Measurements from ENCODE around the gene NEK10.
A peak's percentile ranks its signal among the peaks of the same experiment; 100 is the strongest.
"Not testable (repeated sequence)": the region's sequence is repeated elsewhere in the genome, so short reads cannot be mapped to it uniquely, and the experiment has no call there.

The NEK10 gene

GRCh38 chr3:27340534-27340933 lies 28.6 kb downstream of the NEK10 start:
- H3K27ac ChIP-seq, result no peak overlapping the region
- no peaks in the 10 kb centered on the region for H3K4me1 ChIP-seq
- H3K4me3 ChIP-seq, result no peak overlapping the region
- intact Hi-C loops (cut with DNase I; ENCODE audit: low total_unique reads), result no loop called here
- H3K9me3 ChIP-seq, result no peaks in the 10 kb centered on the region
- no peak for DNase-seq
- H3K27me3 ChIP-seq, result no peaks in the 10 kb centered on the region
- TF ChIP-seq CTCF (IDR thresholded peaks at IDR 0.05), result no peak
- no peaks in the 10 kb centered on the region for H3K36me3 ChIP-seq

- intact Hi-C loops (cut with DNase I; ENCODE audit: low total_unique reads), result no loop called here
- Histone ChIP-seq H3K4me1 (no peaks in the 10 kb centered on the region), H3K36me3 (no peaks in the 10 kb centered on the region), H3K9me3 (no peaks in the 10 kb centered on the region), H3K4me3 (no peak overlapping the region), H3K27me3 (no peaks in the 10 kb centered on the region), H3K27ac (no peak overlapping the region)
- TF ChIP-seq CTCF (IDR thresholded peaks at IDR 0.05), result no peak
- DNase-seq, result no peak
Observed at GRCh38 chr3:27335571-27335970, 33.6 kb downstream of the NEK10 start.

GRCh38 chr3:27333843-27334242 lies 35.3 kb downstream of the NEK10 start:
- Histone ChIP-seq H3K4me1 (no peaks in the 10 kb centered on the region), H3K27ac (no peak overlapping the region), H3K36me3 (no peaks in the 10 kb centered on the region), H3K4me3 (no peak overlapping the region), H3K9me3 (no peaks in the 10 kb centered on the region), H3K27me3 (no peaks in the 10 kb centered on the region)
- intact Hi-C loops (cut with DNase I; ENCODE audit: low total_unique reads), result no loop called here
- DNase-seq, result no peak
- no peak for TF ChIP-seq CTCF (IDR thresholded peaks at IDR 0.05)

DNA sequence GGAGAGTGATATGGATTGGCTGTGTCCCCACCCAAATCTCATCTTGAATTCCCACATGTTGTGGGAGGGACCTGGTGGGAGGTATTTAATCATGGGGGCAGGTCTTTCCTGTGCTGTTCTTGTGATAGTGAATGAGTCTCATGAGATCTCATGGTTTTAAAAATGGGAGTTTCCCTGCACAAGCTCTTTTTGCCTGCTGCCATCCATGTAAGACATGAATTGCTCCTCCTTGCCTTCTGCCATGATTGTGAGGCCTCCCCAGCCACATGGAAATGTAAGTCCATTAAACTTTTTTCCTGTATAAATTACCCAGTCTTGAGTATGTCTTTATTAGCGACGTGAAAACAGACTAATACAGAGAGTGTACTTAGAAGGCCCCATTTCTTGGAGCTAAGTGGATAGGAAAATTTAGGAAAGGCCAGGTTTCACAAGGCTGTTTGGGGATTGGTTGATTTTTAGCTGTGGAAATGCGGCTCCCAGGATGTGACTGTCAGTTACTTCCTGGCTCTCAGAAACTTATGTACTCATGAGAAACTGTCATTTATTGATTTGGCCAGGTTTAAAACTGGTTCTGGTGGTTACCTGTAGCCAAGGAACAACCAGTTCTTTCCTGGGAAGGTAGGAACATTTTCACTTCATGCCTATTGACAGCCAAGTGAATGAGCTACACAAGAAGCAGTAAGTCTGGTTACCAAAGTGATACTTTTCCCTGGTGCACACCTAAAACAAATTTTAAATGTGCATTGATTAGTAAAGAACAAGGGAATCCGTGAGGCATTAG lies 40.0 kb downstream of the NEK10 start:
- H3K27me3 ChIP-seq; H3K27ac ChIP-seq; H3K36me3 ChIP-seq; DNase-seq; intact Hi-C loops (cut with DNase I; ENCODE audit: low total_unique reads); H3K4me3 ChIP-seq; H3K9me3 ChIP-seq: not testable (repeated sequence)
- H3K4me1 ChIP-seq, result peaks cover 0 to 21% (median 16%) of the 10 kb centered on the region in 4 donors

DNA sequence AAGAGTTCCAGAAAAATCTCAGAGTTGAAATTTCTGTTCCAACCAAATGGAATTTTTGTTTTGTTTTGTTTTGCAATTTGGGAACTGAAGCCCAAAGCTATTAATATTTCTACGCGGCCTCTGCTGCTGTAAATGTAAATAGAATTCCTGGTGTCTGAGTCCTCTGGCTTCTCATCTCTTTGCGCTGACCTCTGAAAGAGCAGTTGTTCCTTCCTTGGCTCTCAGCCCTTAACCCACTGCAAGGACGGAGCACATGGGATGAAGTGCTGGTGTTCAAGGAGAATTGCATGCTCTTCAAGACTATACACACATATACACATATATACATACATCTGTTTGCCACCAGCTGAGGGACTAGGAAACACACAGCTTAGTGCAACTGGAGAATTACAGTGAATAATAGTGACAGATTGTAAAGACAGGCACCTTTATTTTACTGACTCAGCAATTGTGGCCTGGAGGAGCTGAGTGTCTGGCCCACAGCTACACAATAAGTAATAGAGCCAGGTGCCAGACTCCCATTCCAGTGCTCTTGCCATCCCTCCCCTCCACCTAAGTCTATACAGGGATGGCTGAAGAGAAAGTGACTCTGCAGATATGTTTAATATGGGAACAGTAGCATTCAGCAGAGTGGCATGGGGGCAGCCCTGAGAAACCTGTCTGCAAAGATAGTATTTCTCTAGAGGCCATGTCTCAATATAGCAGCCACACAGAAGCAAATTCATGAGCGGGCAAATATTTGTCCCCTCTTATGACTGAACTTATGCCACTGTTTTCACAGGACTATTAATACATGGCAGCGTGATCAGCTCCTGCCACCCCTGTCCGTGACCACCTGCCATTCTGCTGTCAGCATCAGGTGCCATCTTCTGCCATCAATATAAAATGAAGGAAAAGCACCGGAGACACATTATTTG lies 42.3 kb downstream of the NEK10 start:
- no peak overlapping the region for H3K4me3 ChIP-seq
- H3K27ac ChIP-seq, result peak overlapping the region; percentile 16 to 39
- peak in 1 of 2 donors; percentile 23 for DNase-seq
- H3K36me3 ChIP-seq, result no peaks in the 10 kb centered on the region
- H3K4me1 ChIP-seq, result peaks cover 0 to 29% (median 16%) of the 10 kb centered on the region in 4 donors
- H3K27me3 ChIP-seq, result no peaks in the 10 kb centered on the region
- intact Hi-C loops (cut with DNase I; ENCODE audit: low total_unique reads), result no loop called here
- no peaks in the 10 kb centered on the region for H3K9me3 ChIP-seq
- no peak for TF ChIP-seq CTCF (IDR thresholded peaks at IDR 0.05)

DNA sequence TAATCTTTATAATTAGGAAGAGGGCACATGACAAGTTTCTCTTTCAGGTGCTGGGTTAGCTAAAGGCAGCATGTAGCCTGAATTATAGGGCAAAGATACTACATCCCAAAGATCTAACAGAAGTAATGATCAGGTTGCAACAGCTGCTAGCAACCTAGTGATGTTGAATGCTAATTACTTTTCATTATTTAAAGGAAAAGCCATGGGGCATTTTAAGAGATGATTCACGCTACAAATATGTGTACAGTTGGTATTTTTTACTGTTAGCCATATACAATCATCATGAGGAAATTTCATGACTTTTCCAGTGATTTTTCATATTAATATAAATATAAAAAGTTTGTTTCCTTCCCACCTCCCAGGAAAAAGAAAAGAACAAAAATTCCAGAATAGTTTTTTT lies 43.0 kb downstream of the NEK10 start:
- H3K4me3 ChIP-seq, result no peak overlapping the region
- no peaks in the 10 kb centered on the region for H3K36me3 ChIP-seq
- no peaks in the 10 kb centered on the region for H3K27me3 ChIP-seq
- H3K4me1 ChIP-seq, result peaks cover 0 to 29% (median 16%) of the 10 kb centered on the region in 4 donors
- intact Hi-C loops (cut with DNase I; ENCODE audit: low total_unique reads), result no loop called here
- DNase-seq, result no peak
- no peaks in the 10 kb centered on the region for H3K9me3 ChIP-seq
- TF ChIP-seq CTCF (IDR thresholded peaks at IDR 0.05), result no peak
- H3K27ac ChIP-seq, result peak overlapping the region; percentile 39 to 43

Measured in tibial artery (tissue), 4 donors.